GM23338 (cell line): ENCODE results near the gene GRIN2C. TPM values are rescaled to one million over a fixed set of nuclear protein-coding genes. Genes with fewer than 3 reads are reported as not detected.

ENCODE experiments used
- ETS1 ChIP-seq: IDR thresholded peaks from 2 replicates; pipeline ENCODE4 v1.6.1; 2016; ENCODE audit warnings: antibody characterized with exemption
- EZH2 ChIP-seq: fragments of 200-600 bp; sonication (generic); IDR thresholded peaks from one replicate; pipeline ENCODE4 v1.8.0; 2017; ENCODE audit warnings: antibody characterized with exemption, mild to moderate bottlenecking, low read depth; ENCODE audit not compliant: unreplicated experiment
- EZH2phosphoT487 ChIP-seq: fragments of 200-600 bp; sonication (generic); IDR thresholded peaks from one replicate; pipeline ENCODE4 v1.8.1; 2018; ENCODE audit warnings: antibody characterized with exemption; ENCODE audit not compliant: unreplicated experiment
- REST ChIP-seq: IDR thresholded peaks from one replicate; pipeline ENCODE4 v1.6.1; 2018; ENCODE audit warnings: antibody characterized with exemption; ENCODE audit not compliant: unreplicated experiment
- ZNF462 ChIP-seq: fragments of 250-450 bp; sonication (Bioruptor Pico); IDR thresholded peaks from 2 replicates; pipeline ENCODE4 v1.5.0; 2020; ENCODE audit warnings: mild to moderate bottlenecking, moderate library complexity
- polyA plus RNA-seq: library from polyadenylated mRNA; unstranded; fragments of >200 nt; fragmentation: Nextera tagmentation; extraction: Ambion mirVana; gene quantifications from 2 replicates; pipeline ENCODE4 v1.2.1, GENCODE V29; 2016
- total RNA-seq: library from RNA; depleted of rRNA; stranded (reverse); fragments of >200 nt; shearing (Covaris generic); gene quantifications from 2 replicates; pipeline ENCODE4 v1.2.3, GENCODE V29; 2014

Gene GRIN2C
- total and polyA plus RNA-seq, 2 experiments from 2014 or later = 0.10 to 0.19 TPM

GRCh38 chr17:74795327-74796020, 64.2 kb downstream of the GRIN2C start (continued):
- TF ChIP-seq REST = no peak
- no peak for TF ChIP-seq EZH2phosphoT487
- no peak for TF ChIP-seq ZNF462 (CRISPR knock-in tag)
- no peak for TF ChIP-seq EZH2
- no peak for TF ChIP-seq ETS1
